22Rv1 (cell line): ENCODE measurements around the gene SPECC1L.

Experiments used
- CTCF ChIP-seq: fragments of 450-650 bp; IDR thresholded peaks from 2 replicates; pipeline ENCODE4 v1.5.1; 2017; ENCODE audit warnings: mild to moderate bottlenecking
- ZFX ChIP-seq: fragments of 450-650 bp; IDR thresholded peaks from 2 replicates; pipeline ENCODE4 v1.6.1; 2017; ENCODE audit warnings: antibody characterized with exemption, borderline replicate concordance

- TF ChIP-seq CTCF: no peak
- TF ChIP-seq ZFX: no peak
Measured at GRCh38 chr22:24290459-24290858, 19.8 kb downstream of the SPECC1L start.
